Measurements from ENCODE around the gene NCAN.

NCAN gene

GRCh38 chr19:19260417-19261214 lies 48.9 kb downstream of the NCAN start:
- no peak for DNase-seq (ENCODE audit: low read depth in 2 of 2)

DNA sequence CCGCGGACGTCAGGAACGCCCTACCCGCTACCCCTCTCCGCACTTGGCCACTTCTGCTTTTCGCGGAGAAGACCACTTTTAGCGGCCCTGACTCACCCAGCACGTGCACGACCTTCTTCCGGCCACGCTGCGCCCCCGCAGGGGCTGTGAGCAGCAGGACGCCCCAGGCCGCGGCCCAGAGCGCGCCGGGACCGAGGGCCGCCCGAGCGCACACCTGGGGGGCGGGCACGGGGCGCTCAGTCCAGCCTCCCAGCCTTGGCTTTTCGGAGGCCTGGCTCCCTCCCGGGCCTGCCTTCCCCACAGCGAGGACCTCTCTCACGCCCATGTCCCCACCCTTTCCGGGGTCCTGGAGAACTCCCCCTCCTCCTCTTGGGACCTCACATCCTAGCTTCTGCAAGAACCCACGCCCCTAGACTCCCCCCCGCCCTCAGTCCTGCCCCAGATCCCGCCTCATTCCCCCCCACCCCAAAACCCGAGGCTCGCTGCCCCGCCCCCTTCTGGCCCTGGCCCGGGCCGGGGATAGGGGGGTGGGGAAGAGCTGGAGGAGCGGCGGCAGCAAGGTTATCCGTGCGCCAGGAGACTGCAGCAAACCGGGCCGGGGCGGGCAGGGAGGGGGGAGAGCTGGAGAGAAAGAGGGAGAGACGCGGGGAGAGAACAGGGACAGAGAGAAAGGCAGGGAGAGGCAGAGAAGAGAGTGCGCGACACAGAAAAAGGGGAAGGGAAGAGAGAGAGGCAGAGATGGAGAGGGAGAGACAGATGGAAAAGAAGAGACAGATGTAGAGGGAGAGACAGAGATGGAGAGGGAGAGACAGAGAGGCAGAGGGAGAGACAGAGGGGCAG lies 49.8 kb downstream of the NCAN start:
- no peak for DNase-seq (ENCODE audit: low read depth in 2 of 2)

- DNase-seq (ENCODE audit: low read depth in 2 of 2): no peak
Measured at GRCh38 chr19:19262190-19263057, 50.7 kb downstream of the NCAN start.

DNA sequence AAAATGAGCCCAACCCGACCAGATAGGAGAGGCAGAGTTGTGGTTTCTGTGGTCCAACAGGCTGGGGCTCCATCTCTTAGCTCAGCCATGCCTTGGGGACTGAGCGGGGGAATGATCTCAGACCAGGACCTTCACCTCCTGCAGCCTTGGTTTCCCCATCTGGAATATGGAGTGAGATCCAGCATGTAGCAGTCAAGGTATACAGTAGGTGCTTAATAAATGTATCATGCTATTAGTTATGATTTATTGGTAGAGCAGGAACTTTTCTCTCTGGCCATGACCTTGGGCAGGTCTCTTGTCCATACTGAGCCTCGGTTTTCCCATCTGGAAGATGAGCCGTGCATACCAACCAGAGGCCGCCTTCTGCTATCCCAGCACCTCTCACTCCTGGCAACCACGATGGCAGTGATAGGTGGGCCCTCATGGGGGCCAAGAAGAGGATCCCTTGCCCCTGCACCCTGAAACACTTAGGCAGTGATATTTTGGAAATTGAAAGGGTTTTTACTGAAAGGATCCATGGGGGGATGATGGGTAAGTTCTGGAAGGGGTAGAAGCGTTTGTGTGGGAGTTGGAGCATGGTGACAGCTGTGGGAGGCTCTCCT lies 52.2 kb downstream of the NCAN start:
- DNase-seq (ENCODE audit: low read depth in 2 of 2): no peak

- no peak for DNase-seq (ENCODE audit: low read depth in 2 of 2)
Measured at GRCh38 chr19:19267305-19267704, 55.5 kb downstream of the NCAN start.

DNA sequence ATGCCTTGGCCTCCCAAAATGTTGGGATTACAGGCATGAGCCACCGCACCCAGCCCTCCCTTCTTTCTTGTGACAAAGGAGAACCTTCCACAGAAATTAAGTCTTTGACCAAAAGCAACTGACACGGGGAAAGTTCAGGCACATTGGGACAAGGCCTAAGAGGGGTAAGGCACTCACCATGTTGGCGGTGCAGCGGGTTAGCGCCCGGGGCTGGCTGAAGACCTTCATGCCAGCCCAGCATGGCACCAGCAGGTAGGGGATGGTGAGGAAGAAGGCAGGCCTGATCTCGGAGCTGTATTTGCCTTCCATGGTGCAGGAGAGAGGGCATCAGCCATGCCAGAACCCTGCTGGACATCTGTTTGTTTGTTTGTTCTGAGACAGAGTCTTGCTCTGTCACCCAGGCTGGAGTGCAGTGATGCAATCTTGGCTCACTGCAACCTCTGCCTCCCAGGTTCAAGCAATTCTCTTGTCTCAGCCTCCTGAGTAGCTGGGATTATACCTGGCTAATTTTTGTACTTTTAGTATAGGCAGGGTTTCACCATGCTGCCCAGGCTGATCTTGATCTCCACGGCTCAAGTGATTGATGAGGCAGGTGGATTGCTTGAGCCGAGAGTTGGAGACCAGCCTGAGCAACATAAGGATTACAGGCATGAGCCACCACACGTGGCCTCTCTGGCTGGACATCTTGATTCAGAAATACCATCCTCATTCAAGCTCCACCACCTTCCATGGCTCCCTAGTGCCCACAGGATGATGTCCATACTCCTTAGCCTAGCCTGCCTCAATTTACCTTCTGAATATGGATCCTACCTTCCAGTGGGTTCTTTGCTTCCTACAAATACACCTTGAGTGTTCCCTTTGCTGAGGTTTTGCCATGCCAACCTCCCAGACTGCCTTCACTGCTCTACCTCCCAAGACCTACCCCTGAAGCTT lies 57.0 kb downstream of the NCAN start:
- no peak for DNase-seq (ENCODE audit: low read depth in 2 of 2)

- no peak for DNase-seq (ENCODE audit: low read depth in 2 of 2)
Measured at GRCh38 chr19:19269952-19270694, 58.4 kb downstream of the NCAN start.

DNA sequence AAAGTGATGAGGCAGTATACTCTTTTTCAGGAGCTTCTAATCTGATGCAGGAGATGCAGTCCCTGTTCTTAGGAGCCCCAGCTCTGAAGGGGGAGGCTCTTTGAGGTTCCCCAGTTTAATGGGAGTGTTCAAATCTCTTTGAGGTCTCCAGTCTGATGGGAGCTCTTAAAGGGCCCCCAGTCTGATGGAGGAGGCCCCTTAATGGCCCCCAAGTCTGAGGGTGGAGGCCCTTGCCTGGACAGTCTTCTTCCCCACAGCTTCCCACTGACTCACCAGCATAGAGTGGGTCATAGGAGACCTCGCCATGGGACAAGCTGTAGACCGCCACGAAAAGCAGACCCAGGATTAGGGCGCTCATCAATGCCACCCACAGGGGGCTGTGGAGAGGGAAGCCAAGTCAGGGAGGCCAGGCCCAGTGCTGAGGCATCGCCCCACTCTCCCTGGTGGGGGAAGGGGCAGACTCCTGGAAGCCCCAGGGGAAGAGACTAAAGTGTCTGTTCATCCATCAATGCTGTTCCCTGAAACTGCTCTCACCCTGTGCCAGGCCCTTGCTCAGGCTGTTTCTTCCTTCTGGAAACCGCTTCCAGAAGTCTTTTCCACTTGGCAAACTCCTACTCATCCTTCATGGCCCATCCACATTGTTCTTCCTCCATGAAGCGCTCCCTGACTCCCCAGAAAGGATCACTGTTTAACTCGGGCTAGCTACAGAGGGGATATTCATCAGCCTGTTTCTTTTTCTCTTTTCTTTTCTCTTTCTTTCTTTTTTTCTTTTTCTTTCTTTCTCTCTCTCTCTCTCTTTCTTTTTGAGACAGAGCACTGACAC lies 59.2 kb downstream of the NCAN start:
- no peak for DNase-seq (ENCODE audit: low read depth in 2 of 2)

DNA sequence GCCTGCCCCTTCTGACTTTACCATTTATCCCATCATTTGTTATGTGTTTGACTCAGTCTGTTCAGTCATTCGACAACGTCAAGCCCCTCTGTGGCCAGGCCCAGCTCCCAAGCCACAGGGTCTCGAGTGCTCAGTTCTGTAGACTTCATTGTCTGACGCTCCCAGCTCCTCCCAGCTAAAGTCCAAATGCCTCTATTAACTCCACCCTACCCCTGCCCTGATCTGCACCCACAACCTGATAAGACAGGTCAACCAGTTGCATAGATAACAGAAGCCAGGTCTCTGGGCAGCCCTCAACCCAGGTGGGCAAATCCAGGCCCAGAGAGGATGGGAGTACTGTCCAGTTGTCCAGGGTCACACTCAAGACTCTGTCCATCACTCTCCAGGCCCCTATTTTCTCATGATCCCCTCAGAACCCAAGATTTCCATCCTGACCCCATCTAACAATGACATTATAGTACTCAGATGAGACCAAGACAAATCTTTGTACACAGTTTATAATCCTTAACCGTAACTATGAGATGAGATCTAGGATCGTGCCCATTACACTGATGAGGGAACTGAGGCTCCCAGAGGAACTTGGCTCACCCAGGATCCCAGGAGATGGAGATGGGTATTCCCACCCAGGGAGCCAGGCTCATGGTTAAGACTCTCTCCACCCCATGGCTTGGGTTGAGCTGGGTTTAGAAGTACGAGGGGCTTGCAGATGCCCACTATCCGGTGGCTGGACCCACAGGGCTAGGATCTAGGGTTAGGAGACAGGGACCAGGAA lies 60.3 kb downstream of the NCAN start:
- no peak for DNase-seq (ENCODE audit: low read depth in 2 of 2)

- DNase-seq (ENCODE audit: low read depth in 2 of 2): no peak
Measured at GRCh38 chr19:19274146-19274545, 62.4 kb downstream of the NCAN start.

DNA sequence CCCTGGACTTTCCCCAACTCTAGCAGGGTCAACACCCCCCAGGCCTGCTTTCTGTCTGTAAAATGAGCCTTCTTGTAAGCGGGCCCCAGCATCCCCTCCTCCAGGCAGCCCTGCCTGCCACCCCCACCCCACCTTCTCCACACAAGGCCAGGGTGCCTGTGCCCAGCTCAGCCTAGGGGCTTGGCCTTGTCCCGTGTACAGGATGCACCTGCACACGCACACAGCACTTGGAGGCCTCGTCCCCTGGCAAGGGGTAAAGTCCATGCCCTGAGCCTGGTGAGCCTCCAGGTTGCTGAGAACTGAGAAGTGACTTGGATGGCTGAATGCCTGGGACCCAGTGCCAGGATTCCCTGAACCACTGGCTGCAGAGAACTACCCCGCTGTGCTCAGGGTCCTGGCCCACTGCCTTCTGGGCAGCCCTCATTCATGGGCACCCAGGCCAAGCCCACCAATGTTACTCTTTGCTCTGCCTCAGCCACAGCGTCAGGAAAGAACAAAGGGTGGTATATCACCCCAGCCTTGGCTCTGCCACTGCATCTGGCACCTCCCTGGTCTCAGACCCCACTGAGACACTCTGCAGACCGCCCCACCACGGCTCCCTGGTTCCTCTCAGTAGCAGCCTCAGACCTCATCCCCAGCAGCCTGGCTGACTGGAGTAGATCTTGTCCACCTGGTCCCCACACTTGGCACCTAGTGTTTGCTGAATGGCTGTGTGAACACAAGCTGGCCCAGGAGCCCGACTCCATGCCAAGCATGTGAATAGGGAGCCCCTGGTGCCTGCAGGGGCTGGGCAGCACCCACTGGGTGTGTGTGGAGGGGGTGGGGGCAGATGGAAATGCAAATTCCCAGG lies 63.2 kb downstream of the NCAN start:
- no peak for DNase-seq (ENCODE audit: low read depth in 2 of 2)

GRCh38 chr19:19276386-19276785 lies 64.6 kb downstream of the NCAN start:
- no peak for DNase-seq (ENCODE audit: low read depth in 2 of 2)

DNA sequence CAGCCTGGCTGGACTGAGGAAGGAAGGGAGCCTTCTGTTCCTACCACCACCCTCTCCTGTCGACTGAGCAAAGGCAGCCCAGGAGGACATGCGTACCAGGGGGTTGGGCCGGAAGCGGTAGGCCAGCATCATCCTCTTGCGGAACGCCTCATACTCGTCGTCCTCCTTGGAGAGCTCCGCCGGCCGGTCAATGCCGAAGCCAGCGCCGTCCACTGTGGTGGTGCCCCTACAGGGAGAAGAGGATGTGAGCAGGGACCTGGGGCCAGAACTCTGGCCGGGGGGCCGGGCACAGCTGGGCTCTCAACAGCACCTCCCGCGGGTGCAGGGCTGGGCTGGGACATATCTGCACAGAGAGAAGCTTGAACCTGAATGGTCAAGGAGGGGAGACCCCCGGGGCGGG lies 65.1 kb downstream of the NCAN start:
- DNase-seq (ENCODE audit: low read depth in 2 of 2): no peak

GRCh38 chr19:19278315-19278714 lies 66.6 kb downstream of the NCAN start:
- no peak for DNase-seq (ENCODE audit: low read depth in 2 of 2)

GRCh38 chr19:19279062-19279612 lies 67.4 kb downstream of the NCAN start:
- DNase-seq (ENCODE audit: low read depth in 2 of 2): no peak

DNA sequence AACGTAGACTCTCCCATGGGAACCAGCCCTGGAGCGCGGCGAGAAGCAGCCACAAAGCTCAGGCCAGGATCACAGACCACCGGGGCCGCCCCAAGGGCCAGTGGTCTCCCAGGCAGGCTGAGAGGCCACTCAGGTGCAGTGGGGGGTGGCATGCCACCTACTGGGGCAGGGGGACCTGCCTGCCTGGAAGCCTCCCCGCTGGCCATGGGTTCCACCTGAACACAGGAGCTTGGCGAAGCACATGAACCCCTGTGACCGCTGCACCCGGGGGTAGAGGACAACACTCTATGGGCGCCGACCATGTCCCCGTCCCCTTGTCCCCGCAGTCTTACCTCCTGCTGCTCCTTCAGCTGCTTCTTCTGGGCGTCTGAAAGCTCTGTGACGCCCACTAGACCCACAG lies 68.1 kb downstream of the NCAN start:
- no peak for DNase-seq (ENCODE audit: low read depth in 2 of 2)

- no peak for DNase-seq (ENCODE audit: low read depth in 2 of 2)
Measured at GRCh38 chr19:19280561-19280960, 68.8 kb downstream of the NCAN start.

Measured in stimulated activated CD4-positive, alpha-beta T cell treated with anti-CD3 and anti-CD28 coated beads, Interleukin-15, amount 100 ng/mL, for 48 hours (primary cell).